Duodenal mucosa (tissue), 2 donors: ENCODE measurements around the gene ALDOC.
"Not testable (repeated sequence)": the region's sequence is repeated elsewhere in the genome, so short reads cannot be mapped to it uniquely, and the experiment has no call there.

Experiments
- H3K27ac ChIP-seq: one replicate; pipeline ENCODE4 v1.7.0; 2013; ENCODE audit warnings: low read depth, low read length
- H3K27me3 ChIP-seq, 2 donors: one replicate each; pipeline ENCODE4 v1.7.0; 2013; ENCODE audit warnings: low read length in 2 of 2, control low read depth in 1 of 2; ENCODE audit not compliant: insufficient read depth in 2 of 2, control insufficient read depth in 1 of 2
- H3K36me3 ChIP-seq, 2 donors: one replicate each; pipeline ENCODE4 v1.7.0; 2013; ENCODE audit warnings: low read length in 2 of 2, control low read depth in 1 of 2; ENCODE audit not compliant: insufficient read depth in 2 of 2, control insufficient read depth in 1 of 2
- H3K4me1 ChIP-seq, 2 donors: one replicate each; pipeline ENCODE4 v1.7.0; 2013; ENCODE audit warnings: low read length in 2 of 2, control low read depth in 1 of 2; ENCODE audit not compliant: insufficient read depth in 2 of 2, control insufficient read depth in 1 of 2
- H3K4me3 ChIP-seq, 2 donors: one replicate each; pipeline ENCODE4 v1.7.0; 2013; ENCODE audit warnings: low read length in 2 of 2, low read depth in 1 of 2
- H3K9ac ChIP-seq, 2 donors: one replicate each; pipeline ENCODE4 v1.7.0; 2013; ENCODE audit warnings: low read length in 2 of 2, low read depth in 1 of 2
- H3K9me3 ChIP-seq, 2 donors: one replicate each; pipeline ENCODE4 v1.7.0; 2013; ENCODE audit warnings: low read length in 2 of 2, control low read depth in 1 of 2; ENCODE audit not compliant: control insufficient read depth in 1 of 2

ALDOC gene

GRCh38 chr17:28612936-28613872 is 36.5 kb upstream of the ALDOC start:
- Histone ChIP-seq H3K4me3 (no peak overlapping the region), H3K27me3 (no peaks in the 10 kb centered on the region), H3K36me3 (peaks cover 42 to 61% of the 10 kb centered on the region in 2 donors), H3K9ac (no peak overlapping the region), H3K9me3 (no peaks in the 10 kb centered on the region), H3K27ac (no peak overlapping the region), H3K4me1 (peaks cover 17 to 26% of the 10 kb centered on the region in 2 donors)

- Histone ChIP-seq H3K36me3 (peaks cover 41 to 55% of the 10 kb centered on the region in 2 donors), H3K9ac (peak overlapping the region in 1 of 2 donors; percentile 11), H3K27ac (no peak overlapping the region), H3K4me3 (no peak overlapping the region), H3K27me3 (no peaks in the 10 kb centered on the region), H3K9me3 (no peaks in the 10 kb centered on the region), H3K4me1 (peaks cover 17 to 26% of the 10 kb centered on the region in 2 donors)
These were observed 35.8 kb upstream of the ALDOC start for GRCh38 chr17:28612531-28612930.

- Histone ChIP-seq H3K9me3 (no peaks in the 10 kb centered on the region), H3K9ac (no peak overlapping the region), H3K27me3 (no peaks in the 10 kb centered on the region), H3K4me3 (no peak overlapping the region), H3K36me3 (peaks cover 20 to 34% of the 10 kb centered on the region in 2 donors), H3K27ac (no peak overlapping the region), H3K4me1 (peaks cover 17 to 26% of the 10 kb centered on the region in 2 donors)
These were observed 33.7 kb upstream of the ALDOC start for GRCh38 chr17:28610376-28610775.

- H3K4me3 ChIP-seq, H3K9me3 ChIP-seq, H3K27ac ChIP-seq: not testable (repeated sequence)
These were observed 27.3 kb upstream of the ALDOC start for GRCh38 chr17:28604031-28604430.

GRCh38 chr17:28599311-28600184 is 22.9 kb upstream of the ALDOC start:
- Histone ChIP-seq H3K27me3 (no peaks in the 10 kb centered on the region), H3K36me3 (no peaks in the 10 kb centered on the region), H3K9ac (peak overlapping the region; percentile 93 to 96), H3K4me1 (peaks cover 12 to 19% of the 10 kb centered on the region in 2 donors), H3K27ac (peak overlapping the region; percentile 86), H3K4me3 (peak overlapping the region; percentile 75 to 76), H3K9me3 (no peaks in the 10 kb centered on the region)

More at GRCh38 chr17:28604031-28604430, 27.3 kb upstream of the ALDOC start:
- H3K9ac ChIP-seq, H3K27me3 ChIP-seq, H3K4me1 ChIP-seq, H3K36me3 ChIP-seq: not testable (repeated sequence)

- Histone ChIP-seq H3K4me1 (peaks cover 12 to 19% of the 10 kb centered on the region in 2 donors), H3K36me3 (no peaks in the 10 kb centered on the region), H3K9ac (peak within 1 kb of the TSS; percentile 93 to 96), H3K4me3 (peak within 1 kb of the TSS; percentile 75 to 76), H3K27ac (peak within 1 kb of the TSS; percentile 86), H3K9me3 (no peaks in the 10 kb centered on the region), H3K27me3 (no peaks in the 10 kb centered on the region)
These were observed 22.2 kb upstream of the ALDOC start, which contains the start of gene SPAG5 for GRCh38 chr17:28598799-28599310. TSS of gene SPAG5 (minus strand) at chr17:28599025. CDS start at chr17:28598946, 79 bp downstream.

GRCh38 chr17:28598389-28598788 is 21.7 kb upstream of the ALDOC start:
- no peaks in the 10 kb centered on the region for H3K9me3 ChIP-seq

GRCh38 chr17:28597606-28598383 is 21.1 kb upstream of the ALDOC start:
- H3K9ac ChIP-seq = peak overlapping the region; percentile 93 to 96
- H3K4me1 ChIP-seq = peaks cover 12 to 19% of the 10 kb centered on the region in 2 donors
- H3K27me3 ChIP-seq = no peaks in the 10 kb centered on the region
- no peak overlapping the region for H3K27ac ChIP-seq
- peaks cover 0 to 2% of the 10 kb centered on the region in 2 donors for H3K36me3 ChIP-seq
- H3K9me3 ChIP-seq = no peaks in the 10 kb centered on the region
- peak overlapping the region; percentile 75 to 76 for H3K4me3 ChIP-seq

More at GRCh38 chr17:28598389-28598788, 21.7 kb upstream of the ALDOC start:
- Histone ChIP-seq H3K36me3 (no peaks in the 10 kb centered on the region), H3K27me3 (no peaks in the 10 kb centered on the region), H3K4me1 (peaks cover 12 to 19% of the 10 kb centered on the region in 2 donors), H3K27ac (no peak overlapping the region), H3K4me3 (peak overlapping the region; percentile 75 to 76), H3K9ac (peak overlapping the region; percentile 93 to 96)

GRCh38 chr17:28592260-28592659 is 15.6 kb upstream of the ALDOC start:
- Histone ChIP-seq H3K4me1 (no peaks in the 10 kb centered on the region), H3K36me3 (peaks cover 9 to 29% of the 10 kb centered on the region in 2 donors), H3K9me3 (no peaks in the 10 kb centered on the region), H3K9ac (no peak overlapping the region), H3K27ac (no peak overlapping the region), H3K4me3 (no peak overlapping the region), H3K27me3 (no peaks in the 10 kb centered on the region)
